ENCODE measurements around the gene CALHM2.
A peak's percentile ranks its signal among the peaks of the same experiment; 100 is the strongest.

The CALHM2 gene

GRCh38 chr10:103457176-103457712 is 5.1 kb upstream of the CALHM2 start:
- H3K9me3 ChIP-seq (ENCODE audit: insufficient read depth, low read depth, low read length) = no peaks in the 10 kb centered on the region
- no peak overlapping the region for H3K27ac ChIP-seq (ENCODE audit: low read length)
- H3K4me3 ChIP-seq (ENCODE audit: low read length) = no peak overlapping the region
- H3K9ac ChIP-seq (ENCODE audit: low read depth, low read length) = no peak overlapping the region
- H3K4me1 ChIP-seq (ENCODE audit: insufficient read depth, low read length) = no peaks in the 10 kb centered on the region
- H3K27me3 ChIP-seq (ENCODE audit: insufficient read depth, low read length) = no peaks in the 10 kb centered on the region
- H3K36me3 ChIP-seq (ENCODE audit: insufficient read depth, low read depth, low read length) = no peaks in the 10 kb centered on the region

GRCh38 chr10:103456074-103456660 is 4.0 kb upstream of the CALHM2 start:
- no peak overlapping the region for H3K27ac ChIP-seq (ENCODE audit: low read length)
- H3K9me3 ChIP-seq (ENCODE audit: insufficient read depth, low read depth, low read length) = no peaks in the 10 kb centered on the region
- H3K4me3 ChIP-seq (ENCODE audit: low read length) = no peak overlapping the region
- no peaks in the 10 kb centered on the region for H3K27me3 ChIP-seq (ENCODE audit: insufficient read depth, low read length)
- H3K36me3 ChIP-seq (ENCODE audit: insufficient read depth, low read depth, low read length) = no peaks in the 10 kb centered on the region
- H3K4me1 ChIP-seq (ENCODE audit: insufficient read depth, low read length) = no peaks in the 10 kb centered on the region
- no peak overlapping the region for H3K9ac ChIP-seq (ENCODE audit: low read depth, low read length)

GRCh38 chr10:103455235-103455634 is 3.1 kb upstream of the CALHM2 start:
- Histone ChIP-seq H3K9ac (ENCODE audit: low read depth, low read length) (no peak overlapping the region), H3K27me3 (ENCODE audit: insufficient read depth, low read length) (no peaks in the 10 kb centered on the region), H3K4me1 (ENCODE audit: insufficient read depth, low read length) (no peaks in the 10 kb centered on the region), H3K36me3 (ENCODE audit: insufficient read depth, low read depth, low read length) (no peaks in the 10 kb centered on the region), H3K4me3 (ENCODE audit: low read length) (no peak overlapping the region), H3K27ac (ENCODE audit: low read length) (no peak overlapping the region), H3K9me3 (ENCODE audit: insufficient read depth, low read depth, low read length) (no peaks in the 10 kb centered on the region)

GRCh38 chr10:103454026-103454425 is 1.9 kb upstream of the CALHM2 start:
- no peak overlapping the region for H3K9ac ChIP-seq (ENCODE audit: low read depth, low read length)
- H3K4me1 ChIP-seq (ENCODE audit: insufficient read depth, low read length) = no peaks in the 10 kb centered on the region
- H3K9me3 ChIP-seq (ENCODE audit: insufficient read depth, low read depth, low read length) = no peaks in the 10 kb centered on the region
- H3K27ac ChIP-seq (ENCODE audit: low read length) = no peak overlapping the region
- H3K36me3 ChIP-seq (ENCODE audit: insufficient read depth, low read depth, low read length) = no peaks in the 10 kb centered on the region
- H3K4me3 ChIP-seq (ENCODE audit: low read length) = no peak overlapping the region
- no peaks in the 10 kb centered on the region for H3K27me3 ChIP-seq (ENCODE audit: insufficient read depth, low read length)

- Histone ChIP-seq H3K36me3 (ENCODE audit: insufficient read depth, low read depth, low read length) (0 out of 2 replicates have a peak, but pooled peaks cover 3% of the 10 kb centered on the region), H3K4me1 (ENCODE audit: insufficient read depth, low read length) (no peaks in the 10 kb centered on the region), H3K27ac (ENCODE audit: low read length) (no peak overlapping the region), H3K27me3 (ENCODE audit: insufficient read depth, low read length) (no peaks in the 10 kb centered on the region), H3K9me3 (ENCODE audit: insufficient read depth, low read depth, low read length) (no peaks in the 10 kb centered on the region), H3K9ac (ENCODE audit: low read depth, low read length) (no peak overlapping the region), H3K4me3 (ENCODE audit: low read length) (peak overlapping the region; percentile 52; the same call in 1 of the 2 replicates)
Observed at GRCh38 chr10:103452506-103453230, 498 bp upstream of the CALHM2 start.

- no peak overlapping the region for H3K27ac ChIP-seq (ENCODE audit: low read length)
- H3K36me3 ChIP-seq (ENCODE audit: insufficient read depth, low read depth, low read length) = peaks cover 16% of the 10 kb centered on the region
- no peak overlapping the region for H3K9ac ChIP-seq (ENCODE audit: low read depth, low read length)
- peak overlapping the region; percentile 52; the same call in 1 of the 2 replicates for H3K4me3 ChIP-seq (ENCODE audit: low read length)
- H3K9me3 ChIP-seq (ENCODE audit: insufficient read depth, low read depth, low read length) = no peaks in the 10 kb centered on the region
- no peaks in the 10 kb centered on the region for H3K27me3 ChIP-seq (ENCODE audit: insufficient read depth, low read length)
- no peaks in the 10 kb centered on the region for H3K4me1 ChIP-seq (ENCODE audit: insufficient read depth, low read length)
Observed at GRCh38 chr10:103451091-103451813, 918 bp downstream of the CALHM2 start.

GRCh38 chr10:103450201-103450695 is 1.9 kb downstream of the CALHM2 start:
- no peaks in the 10 kb centered on the region for H3K27me3 ChIP-seq (ENCODE audit: insufficient read depth, low read length)
- H3K9me3 ChIP-seq (ENCODE audit: insufficient read depth, low read depth, low read length) = no peaks in the 10 kb centered on the region
- H3K4me3 ChIP-seq (ENCODE audit: low read length) = no peak overlapping the region
- peaks cover 26% of the 10 kb centered on the region for H3K36me3 ChIP-seq (ENCODE audit: insufficient read depth, low read depth, low read length)
- H3K4me1 ChIP-seq (ENCODE audit: insufficient read depth, low read length) = no peaks in the 10 kb centered on the region
- no peak overlapping the region for H3K27ac ChIP-seq (ENCODE audit: low read length)
- no peak overlapping the region for H3K9ac ChIP-seq (ENCODE audit: low read depth, low read length)

GRCh38 chr10:103449208-103450144 is 2.7 kb downstream of the CALHM2 start:
- H3K36me3 ChIP-seq (ENCODE audit: insufficient read depth, low read depth, low read length) = peaks cover 34% of the 10 kb centered on the region
- H3K4me1 ChIP-seq (ENCODE audit: insufficient read depth, low read length) = no peaks in the 10 kb centered on the region
- no peak overlapping the region for H3K9ac ChIP-seq (ENCODE audit: low read depth, low read length)
- no peak overlapping the region for H3K27ac ChIP-seq (ENCODE audit: low read length)
- H3K27me3 ChIP-seq (ENCODE audit: insufficient read depth, low read length) = no peaks in the 10 kb centered on the region
- H3K4me3 ChIP-seq (ENCODE audit: low read length) = no peak overlapping the region
- no peaks in the 10 kb centered on the region for H3K9me3 ChIP-seq (ENCODE audit: insufficient read depth, low read depth, low read length)

- H3K4me1 ChIP-seq (ENCODE audit: insufficient read depth, low read length) = no peaks in the 10 kb centered on the region
- H3K27me3 ChIP-seq (ENCODE audit: insufficient read depth, low read length) = no peaks in the 10 kb centered on the region
- no peak overlapping the region for H3K9ac ChIP-seq (ENCODE audit: low read depth, low read length)
- no peaks in the 10 kb centered on the region for H3K9me3 ChIP-seq (ENCODE audit: insufficient read depth, low read depth, low read length)
- no peak overlapping the region for H3K4me3 ChIP-seq (ENCODE audit: low read length)
- H3K36me3 ChIP-seq (ENCODE audit: insufficient read depth, low read depth, low read length) = peaks cover 41% of the 10 kb centered on the region
- no peak overlapping the region for H3K27ac ChIP-seq (ENCODE audit: low read length)
Observed at GRCh38 chr10:103448746-103449145, 3.4 kb downstream of the CALHM2 start.

GRCh38 chr10:103447187-103447586 is 5.0 kb downstream of the CALHM2 start:
- H3K4me3 ChIP-seq (ENCODE audit: low read length) = no peak overlapping the region
- H3K4me1 ChIP-seq (ENCODE audit: insufficient read depth, low read length) = no peaks in the 10 kb centered on the region
- H3K36me3 ChIP-seq (ENCODE audit: insufficient read depth, low read depth, low read length) = peaks cover 56% of the 10 kb centered on the region
- H3K9me3 ChIP-seq (ENCODE audit: insufficient read depth, low read depth, low read length) = no peaks in the 10 kb centered on the region
- H3K27me3 ChIP-seq (ENCODE audit: insufficient read depth, low read length) = no peaks in the 10 kb centered on the region
- H3K27ac ChIP-seq (ENCODE audit: low read length) = no peak overlapping the region
- no peak overlapping the region for H3K9ac ChIP-seq (ENCODE audit: low read depth, low read length)
